ENCODE data around the gene ZCWPW2. TPM values are rescaled to one million over a fixed set of nuclear protein-coding genes. Genes with fewer than 3 reads are reported as not detected.

The ZCWPW2 gene
- total and polyA plus RNA-seq, 4 experiments from 2014 or later = 0.59 to 1.5 (median 0.76) TPM

- H3K4me1 ChIP-seq (ENCODE audit: insufficient read depth, low read length) = no peaks in the 10 kb centered on the region
- Mint-ChIP-seq H3K4me3 (no peak overlapping the region), H3K4me1 (peaks cover 3 to 14% (median 9%) of the 10 kb centered on the region in 4 donors), H3K27me3 (no peaks in the 10 kb centered on the region), H3K27ac (no peak overlapping the region), H3K36me3 (peaks cover 6 to 17% of the 10 kb centered on the region in 2 donors), H3K9me3 (no peaks in the 10 kb centered on the region)
- no peaks in the 10 kb centered on the region for H3K9me3 ChIP-seq (ENCODE audit: control insufficient read depth in 1 of 2, low read length in 2 of 2)
- no peak for DNase-seq
- ChIA-PET CTCF (ENCODE audit: partially characterized antibody) (interaction anchor here (0.7 kb wide), 1 partner anchor 604 kb away, joined by 4 read pairs; no protein-coding TSS in a partner anchor), POLR2A (ENCODE audit: partially characterized antibody) (no interaction called here)
- no peaks in the 10 kb centered on the region for H3K27me3 ChIP-seq (ENCODE audit: insufficient read depth, low read length)
- H3K27ac ChIP-seq (ENCODE audit: low read depth, low read length) = no peak overlapping the region
- H3K36me3 ChIP-seq (ENCODE audit: insufficient read depth, low read length) = no peaks in the 10 kb centered on the region
- intact Hi-C loops (cut with micrococcal nuclease) = no loop called here
- H3K4me3 ChIP-seq (ENCODE audit: low read length in 2 of 2) = no peak overlapping the region
These were observed 32.3 kb upstream of the ZCWPW2 start for GRCh38 chr3:28316226-28316625.

- POLR2A ChIA-PET (ENCODE audit: partially characterized antibody) = interaction anchor here (0.6 to 2.6 kb wide), 3 partner anchors 9 to 948 kb away, joined by 3 to 10 read pairs (median 10); partner anchors contain the start of genes AZI2, NEK10 and ZCWPW2
- DNase-seq = peak; percentile 46 to 58 (median 55)
- Histone ChIP-seq H3K4me3 (ENCODE audit: low read length in 2 of 2) (no peak overlapping the region), H3K4me1 (ENCODE audit: insufficient read depth, low read length) (no peaks in the 10 kb centered on the region), H3K27ac (ENCODE audit: low read depth, low read length) (no peak overlapping the region), H3K9me3 (ENCODE audit: control insufficient read depth in 1 of 2, low read length in 2 of 2) (no peaks in the 10 kb centered on the region), H3K36me3 (ENCODE audit: insufficient read depth, low read length) (no peaks in the 10 kb centered on the region), H3K27me3 (ENCODE audit: insufficient read depth, low read length) (no peaks in the 10 kb centered on the region)
- no peak overlapping the region for H3K4me3 Mint-ChIP-seq
- H3K4me1 Mint-ChIP-seq = peaks cover 3 to 17% (median 13%) of the 10 kb centered on the region in 4 donors
- H3K27me3 Mint-ChIP-seq = no peaks in the 10 kb centered on the region
- H3K9me3 Mint-ChIP-seq = no peaks in the 10 kb centered on the region
- peaks cover 9 to 22% of the 10 kb centered on the region in 2 donors for H3K36me3 Mint-ChIP-seq
- H3K27ac Mint-ChIP-seq = no peak overlapping the region
- CTCF ChIA-PET (ENCODE audit: partially characterized antibody) = interaction anchor here (0.6 to 1.2 kb wide), 23 partner anchors 9 to 1183 kb away, joined by 3 to 15 read pairs (median 4); partner anchors contain the start of genes AZI2, EOMES and ZCWPW2
- intact Hi-C loops (cut with micrococcal nuclease) = loop anchor here (1.0 kb wide), 1 partner anchor 11 kb away; no protein-coding TSS in a partner anchor
These were observed 31.0 kb upstream of the ZCWPW2 start for GRCh38 chr3:28317438-28318022.

GRCh38 chr3:28320981-28321380 is 27.5 kb upstream of the ZCWPW2 start:
- Mint-ChIP-seq H3K4me1 (peaks cover 6 to 23% (median 21%) of the 10 kb centered on the region in 4 donors), H3K4me3 (no peak overlapping the region), H3K27me3 (no peaks in the 10 kb centered on the region), H3K9me3 (no peaks in the 10 kb centered on the region), H3K27ac (peak overlapping the region in 2 of 7 donors; percentile 19 to 28), H3K36me3 (peaks cover 20 to 35% of the 10 kb centered on the region in 2 donors)
- H3K36me3 ChIP-seq (ENCODE audit: insufficient read depth, low read length) = no peaks in the 10 kb centered on the region
- POLR2A ChIA-PET (ENCODE audit: partially characterized antibody) = interaction anchor here (1.2 kb wide), 1 partner anchor 28 kb away, joined by 3 read pairs; the partner anchor contains the start of genes AZI2 and ZCWPW2
- H3K4me1 ChIP-seq (ENCODE audit: insufficient read depth, low read length) = peaks cover 7% of the 10 kb centered on the region
- intact Hi-C loops (cut with micrococcal nuclease) = no loop called here
- no peaks in the 10 kb centered on the region for H3K27me3 ChIP-seq (ENCODE audit: insufficient read depth, low read length)
- no peak for DNase-seq
- no peak overlapping the region for H3K4me3 ChIP-seq (ENCODE audit: low read length in 2 of 2)
- H3K9me3 ChIP-seq (ENCODE audit: control insufficient read depth in 1 of 2, low read length in 2 of 2) = no peaks in the 10 kb centered on the region
- CTCF ChIA-PET (ENCODE audit: partially characterized antibody) = interaction anchor here (1.0 to 20.1 kb wide), 7 partner anchors 10 to 609 kb away, joined by 3 to 328 read pairs (median 4); partner anchors contain the start of genes AZI2, EOMES and ZCWPW2
- no peak overlapping the region for H3K27ac ChIP-seq (ENCODE audit: low read depth, low read length)

- Mint-ChIP-seq H3K9me3 (no peaks in the 10 kb centered on the region), H3K4me3 (no peak overlapping the region), H3K36me3 (peaks cover 20 to 35% of the 10 kb centered on the region in 2 donors), H3K27ac (no peak overlapping the region), H3K27me3 (no peaks in the 10 kb centered on the region), H3K4me1 (peaks cover 12 to 32% (median 29%) of the 10 kb centered on the region in 4 donors)
- H3K27me3 ChIP-seq (ENCODE audit: insufficient read depth, low read length) = no peaks in the 10 kb centered on the region
- no peak overlapping the region for H3K4me3 ChIP-seq (ENCODE audit: low read length in 2 of 2)
- H3K27ac ChIP-seq (ENCODE audit: low read depth, low read length) = no peak overlapping the region
- H3K9me3 ChIP-seq (ENCODE audit: control insufficient read depth in 1 of 2, low read length in 2 of 2) = no peaks in the 10 kb centered on the region
- intact Hi-C loops (cut with micrococcal nuclease) = no loop called here
- ChIA-PET CTCF (ENCODE audit: partially characterized antibody) (interaction anchor here (0.9 to 20.1 kb wide), 6 partner anchors 10 to 610 kb away, joined by 3 to 328 read pairs (median 3); partner anchors contain the start of gene EOMES), POLR2A (ENCODE audit: partially characterized antibody) (no interaction called here)
- no peak for DNase-seq
- H3K4me1 ChIP-seq (ENCODE audit: insufficient read depth, low read length) = peaks cover 21% of the 10 kb centered on the region
- H3K36me3 ChIP-seq (ENCODE audit: insufficient read depth, low read length) = no peaks in the 10 kb centered on the region
These were observed 26.1 kb upstream of the ZCWPW2 start for GRCh38 chr3:28322464-28322863.

DNA sequence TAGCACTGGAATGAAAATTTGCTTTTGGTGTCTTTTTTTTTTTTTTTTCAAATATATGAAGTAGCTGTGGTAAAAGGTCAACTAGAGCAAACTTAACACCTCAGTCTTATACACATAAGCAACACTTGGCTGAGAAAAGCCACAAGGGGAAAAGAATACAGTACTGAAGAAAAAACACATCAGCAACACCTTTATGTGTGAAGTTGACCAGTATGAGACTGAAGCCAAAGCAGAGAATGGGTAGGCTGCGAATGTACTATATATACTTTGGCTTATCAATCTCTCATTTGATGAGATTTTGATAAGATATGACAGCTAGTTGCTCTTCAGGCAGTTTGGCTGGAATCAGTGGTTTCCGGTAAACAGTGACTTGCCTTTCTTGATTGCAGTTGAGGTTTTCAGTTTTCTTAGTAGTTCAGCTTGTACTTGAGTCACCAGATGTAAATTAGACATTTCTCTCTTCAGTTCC is 22.0 kb upstream of the ZCWPW2 start:
- Histone ChIP-seq H3K4me3 (ENCODE audit: low read length in 2 of 2) (no peak overlapping the region), H3K27ac (ENCODE audit: low read depth, low read length) (no peak overlapping the region), H3K27me3 (ENCODE audit: insufficient read depth, low read length) (no peaks in the 10 kb centered on the region), H3K36me3 (ENCODE audit: insufficient read depth, low read length) (no peaks in the 10 kb centered on the region), H3K9me3 (ENCODE audit: control insufficient read depth in 1 of 2, low read length in 2 of 2) (no peaks in the 10 kb centered on the region), H3K4me1 (ENCODE audit: insufficient read depth, low read length) (peaks cover 21% of the 10 kb centered on the region)
- H3K9me3 Mint-ChIP-seq = no peaks in the 10 kb centered on the region
- ChIA-PET POLR2A (ENCODE audit: partially characterized antibody) (interaction anchor here (0.9 to 5.6 kb wide), 8 partner anchors 9 to 617 kb away, joined by 3 to 36 read pairs (median 6); partner anchors contain the start of genes AZI2, EOMES and ZCWPW2), CTCF (ENCODE audit: partially characterized antibody) (interaction anchor here (0.7 to 20.1 kb wide), 14 partner anchors 9 to 645 kb away, joined by 3 to 328 read pairs (median 4); partner anchors contain the start of genes AZI2, EOMES and ZCWPW2)
- DNase-seq = peak; percentile 54 to 68 (median 58)
- H3K27ac Mint-ChIP-seq = peak overlapping the region in 5 of 7 donors; percentile 2 to 62 (median 48)
- peak overlapping the region in 6 of 8 donors; percentile 11 to 69 (median 36) for H3K4me3 Mint-ChIP-seq
- no peaks in the 10 kb centered on the region for H3K27me3 Mint-ChIP-seq
- intact Hi-C loops (cut with micrococcal nuclease) = loop anchor here (2.0 to 5.0 kb wide), 2 partner anchors 969 to 1014 kb away; no protein-coding TSS in a partner anchor
- H3K36me3 Mint-ChIP-seq = peaks cover 11 to 27% of the 10 kb centered on the region in 2 donors
- H3K4me1 Mint-ChIP-seq = peaks cover 12 to 29% (median 22%) of the 10 kb centered on the region in 4 donors

GRCh38 chr3:28328188-28329151 is 20.1 kb upstream of the ZCWPW2 start:
- H3K27me3 ChIP-seq (ENCODE audit: insufficient read depth, low read length) = no peaks in the 10 kb centered on the region
- CTCF ChIA-PET (ENCODE audit: partially characterized antibody) = interaction anchor here (0.7 to 20.1 kb wide), 17 partner anchors 7 to 647 kb away, joined by 3 to 328 read pairs (median 4); partner anchors contain the start of genes AZI2, EOMES and ZCWPW2
- no peaks in the 10 kb centered on the region for H3K9me3 Mint-ChIP-seq
- POLR2A ChIA-PET (ENCODE audit: partially characterized antibody) = interaction anchor here (1.4 to 5.6 kb wide), 5 partner anchors 14 to 616 kb away, joined by 4 to 36 read pairs (median 7); partner anchors contain the start of genes AZI2, EOMES and ZCWPW2
- H3K36me3 Mint-ChIP-seq = peaks cover 11 to 26% of the 10 kb centered on the region in 2 donors
- H3K9me3 ChIP-seq (ENCODE audit: control insufficient read depth in 1 of 2, low read length in 2 of 2) = no peaks in the 10 kb centered on the region
- H3K27ac ChIP-seq (ENCODE audit: low read depth, low read length) = no peak overlapping the region
- H3K4me3 ChIP-seq (ENCODE audit: low read length in 2 of 2) = no peak overlapping the region
- no peaks in the 10 kb centered on the region for H3K27me3 Mint-ChIP-seq
- peak overlapping the region in 2 of 7 donors; percentile 42 to 55 for H3K27ac Mint-ChIP-seq
- intact Hi-C loops (cut with micrococcal nuclease) = loop anchor here (1.0 to 5.0 kb wide), 7 partner anchors 11 to 1194 kb away; partner anchors contain the start of genes AZI2 and ZCWPW2
- no peak overlapping the region for H3K4me3 Mint-ChIP-seq
- DNase-seq = peak in 4 of 5 donors; percentile 51 to 62 (median 53)
- peaks cover 21% of the 10 kb centered on the region for H3K4me1 ChIP-seq (ENCODE audit: insufficient read depth, low read length)
- no peaks in the 10 kb centered on the region for H3K36me3 ChIP-seq (ENCODE audit: insufficient read depth, low read length)
- H3K4me1 Mint-ChIP-seq = peaks cover 12 to 27% (median 19%) of the 10 kb centered on the region in 4 donors

Data from CD4-positive, alpha-beta memory T cell (primary cell).